Measurements from ENCODE around the gene ADGRG3. TPM values are rescaled to one million over a fixed set of nuclear protein-coding genes. Genes with fewer than 3 reads are reported as not detected.

The ADGRG3 gene
- total RNA-seq, 2 donors from 2014 or later = 0.98 to 1.4 TPM

Other genes with a start within 250 kb of the ADGRG3 start
- gene CIAPIN1, start 220.9 kb upstream of the ADGRG3 start, total RNA-seq = 10 to 100 TPM; 47.3 to 72.5 TPM
- 100 to 1,000 TPM; 107 to 117 TPM for gene COQ9, start 220.8 kb upstream of the ADGRG3 start, total RNA-seq
- 10 to 100 TPM; 48.9 to 50.0 TPM for gene POLR2C, start 205.6 kb upstream of the ADGRG3 start, total RNA-seq
- 100 to 1,000 TPM; 145 to 152 TPM for gene DOK4, start 181.8 kb upstream of the ADGRG3 start, total RNA-seq
- 1 to 10 TPM; 1.9 to 2.8 TPM for gene CCDC102A, start 131.7 kb upstream of the ADGRG3 start, total RNA-seq
- gene ADGRG5, start 125.7 kb upstream of the ADGRG3 start, total RNA-seq = 1 to 10 TPM; 2.0 to 2.7 TPM
- gene ADGRG1, start 39.7 kb upstream of the ADGRG3 start, total RNA-seq = 100 to 1,000 TPM in 1 of 2 donors, 10 to 100 TPM in 1; 81.2 to 111 TPM
- gene DRC7, start 26.5 kb downstream of the ADGRG3 start, total RNA-seq = not detected
- 10 to 100 TPM; 17.2 to 18.1 TPM for gene KATNB1, start 67.5 kb downstream of the ADGRG3 start, total RNA-seq
- 1 to 10 TPM; 4.3 to 5.6 TPM for gene KIFC3, start 134.2 kb downstream of the ADGRG3 start, total RNA-seq